Measurements from ENCODE around the gene SIRT6.

- TF ChIP-seq CTCF (IDR thresholded peaks at IDR 0.05): no peak
- no peak for TF ChIP-seq POLR2AphosphoS5 (IDR thresholded peaks at IDR 0.05)
- no peak for TF ChIP-seq POLR2A (IDR thresholded peaks at IDR 0.05)
- TF ChIP-seq EP300 (IDR thresholded peaks at IDR 0.05): no peak
Measured at GRCh38 chr19:4225885-4226284, 43.5 kb upstream of the SIRT6 start.

Data from gastroesophageal sphincter (tissue), 3 donors.